Hepatocyte (in vitro differentiated cells): ENCODE results near the gene ARPP21.

Experiments
- CTCF ChIP-seq: fragments of 200-600 bp; sonication (generic); IDR thresholded peaks from 2 replicates; pipeline ENCODE4 v1.5.1; 2016; ENCODE audit warnings: antibody characterized with exemption, mild to moderate bottlenecking; ENCODE audit not compliant: poor library complexity
- EZH2 ChIP-seq: fragments of 200-600 bp; sonication (generic); IDR thresholded peaks from 2 replicates; pipeline ENCODE4 v1.6.1; 2016; ENCODE audit warnings: antibody characterized with exemption, mild to moderate bottlenecking, borderline replicate concordance
- EZH2phosphoT487 ChIP-seq: fragments of 200-600 bp; sonication (generic); IDR thresholded peaks from one replicate; pipeline ENCODE4 v1.6.1; 2018; ENCODE audit warnings: antibody characterized with exemption, mild to moderate bottlenecking, low read depth, moderate library complexity; ENCODE audit not compliant: unreplicated experiment, severe bottlenecking

- TF ChIP-seq CTCF (no peak), EZH2 (no peak), EZH2phosphoT487 (no peak)
Observed at GRCh38 chr3:35690271-35690670, 50.9 kb downstream of the ARPP21 start.
